Left ventricle myocardium inferior (tissue), 1 donor: Measurements from ENCODE around the gene MINDY3. TPM values are rescaled to one million over a fixed set of nuclear protein-coding genes. Genes with fewer than 3 reads are reported as not detected.

Experiments used
- DNase-seq: peaks from one replicate; pipeline ENCODE4 v3.0.0-alpha.2; 2020
- H3K27ac ChIP-seq: fragments of 200-600 bp; replicated peaks from 2 replicates; pipeline ENCODE4 v1.8.0; 2021
- H3K27me3 ChIP-seq: fragments of 200-600 bp; 2 replicates; pipeline ENCODE4 v1.8.0; 2021; ENCODE audit warnings: low read depth
- H3K36me3 ChIP-seq: fragments of 200-600 bp; 2 replicates; pipeline ENCODE4 v1.8.0; 2021
- H3K4me1 ChIP-seq: fragments of 200-600 bp; 2 replicates; pipeline ENCODE4 v1.8.0; 2021
- H3K4me3 ChIP-seq: fragments of 200-600 bp; 2 replicates; pipeline ENCODE4 v1.8.0; 2021; ENCODE audit warnings: mild to moderate bottlenecking, moderate library complexity
- H3K9me3 ChIP-seq: fragments of 200-600 bp; replicated peaks from 2 replicates; pipeline ENCODE4 v1.8.0; 2021
- CTCF ChIP-seq: fragments of 200-600 bp; IDR thresholded peaks from 2 replicates; pipeline ENCODE4 v1.8.0; 2021; ENCODE audit warnings: antibody characterized with exemption, mild to moderate bottlenecking, borderline replicate concordance
- intact Hi-C: fragments of 100-400 bp; cut with micrococcal nuclease; formaldehyde crosslinking; loops from one replicate; pipeline ENCODE4 v1.11.0; 2022
- total RNA-seq: library from RNA; stranded (reverse); fragmentation: NEBNext Ultra II Directional; extraction: Animal tissue kit (Norgen Biotek cat#: 25700); gene quantifications from one replicate; pipeline ENCODE4 v1.2.1, GENCODE V29; 2021
- donor health status: DM: no; HTN: yes; CAD: no; lungs with severe emphysema.

Gene MINDY3
- total RNA-seq, 1 donor from 2014 or later, result 22.5 TPM

GRCh38 chr10:15730341-15730740, 130.0 kb downstream of the MINDY3 start:
- no peaks in the 10 kb centered on the region for H3K36me3 ChIP-seq
- TF ChIP-seq CTCF, result no peak
- intact Hi-C loops, result no loop called here
- no peaks in the 10 kb centered on the region for H3K27me3 ChIP-seq
- DNase-seq, result no peak
- no peaks in the 10 kb centered on the region for H3K4me1 ChIP-seq
- H3K9me3 ChIP-seq, result peaks cover 35% of the 10 kb centered on the region
- no peak overlapping the region for H3K4me3 ChIP-seq
- H3K27ac ChIP-seq, result no peak overlapping the region

GRCh38 chr10:15729890-15730289, 130.4 kb downstream of the MINDY3 start:
- no peaks in the 10 kb centered on the region for H3K36me3 ChIP-seq
- no peak for TF ChIP-seq CTCF
- intact Hi-C loops, result no loop called here

More at GRCh38 chr10:15729890-15730289, 130.4 kb downstream of the MINDY3 start:
- no peak for DNase-seq
- no peak overlapping the region for H3K27ac ChIP-seq
- H3K4me1 ChIP-seq, result no peaks in the 10 kb centered on the region
- H3K4me3 ChIP-seq, result no peak overlapping the region
- peaks cover 35% of the 10 kb centered on the region for H3K9me3 ChIP-seq
- H3K27me3 ChIP-seq, result no peaks in the 10 kb centered on the region

Other genes starting within 250 kb of the MINDY3 start
- gene ITGA8, start 140.6 kb downstream of the MINDY3 start, total RNA-seq, result 1.7 TPM